CD8-positive, alpha-beta memory T cell (primary cell): Measurements from ENCODE around the gene FAM20A. TPM values are rescaled to one million over a fixed set of nuclear protein-coding genes. Genes with fewer than 3 reads are reported as not detected.
A peak's percentile ranks its signal among the peaks of the same experiment; 100 is the strongest.
"Not testable (repeated sequence)": the region's sequence is repeated elsewhere in the genome, so short reads cannot be mapped to it uniquely, and the experiment has no call there.

Experiments used
- CTCF ChIA-PET: fragments of 350-600 bp; sonication (Branson Sonifier 250); formaldehyde crosslinking; loops from one replicate; lab custom pipeline; 2021; ENCODE audit warnings: antibody characterized with exemption; lab: Charles Lee
- POLR2A ChIA-PET: fragments of 350-600 bp; sonication (Branson Sonifier 250); formaldehyde crosslinking; loops from one replicate; lab custom pipeline; 2021; ENCODE audit warnings: antibody characterized with exemption; lab: Charles Lee
- DNase-seq, 5 donors: peaks; one replicate each; pipeline versions ENCODE4 v3.0.0 to v3.0.0-alpha.2; 2020 to 2022; ENCODE audit warnings: mixed read lengths in 1 of 5
- H3K27ac ChIP-seq: one replicate; pipeline ENCODE4 v1.7.0; 2013; ENCODE audit warnings: low read depth, mild to moderate bottlenecking, low read length, moderate library complexity
- H3K27me3 ChIP-seq: 2 replicates; pipeline ENCODE4 v1.7.0; 2013; ENCODE audit warnings: low read length, mild to moderate bottlenecking; ENCODE audit not compliant: insufficient read depth, poor library complexity, severe bottlenecking
- H3K36me3 ChIP-seq: 2 replicates; pipeline ENCODE4 v1.7.0; 2013; ENCODE audit warnings: mild to moderate bottlenecking, low read length, moderate library complexity; ENCODE audit not compliant: insufficient read depth
- H3K4me1 ChIP-seq: 2 replicates; pipeline ENCODE4 v1.7.0; 2013; ENCODE audit warnings: mild to moderate bottlenecking, low read length, moderate library complexity; ENCODE audit not compliant: insufficient read depth
- H3K4me3 ChIP-seq: 2 replicates; pipeline ENCODE4 v1.7.0; 2013; ENCODE audit warnings: mild to moderate bottlenecking, low read length
- H3K9me3 ChIP-seq: 2 replicates; pipeline ENCODE4 v1.7.0; 2013; ENCODE audit warnings: mild to moderate bottlenecking, low read length
- H3K27ac Mint-ChIP-seq, 8 donors: one replicate each; pipeline ENCODE4 v1.8.0; 2020 to 2021; ENCODE audit warnings: mixed read lengths in 8 of 8, mild to moderate bottlenecking in 6 of 8, inconsistent platforms in 3 of 8, moderate library complexity in 3 of 8
- H3K27me3 Mint-ChIP-seq, 2 donors: one replicate each; pipeline ENCODE4 v1.8.0; 2020 to 2021; ENCODE audit warnings: mixed read lengths in 2 of 2, mild to moderate bottlenecking in 1 of 2, moderate library complexity in 1 of 2
- H3K36me3 Mint-ChIP-seq, 3 donors: one replicate each; pipeline ENCODE4 v1.8.0; 2020 to 2021; ENCODE audit warnings: mixed read lengths in 3 of 3, inconsistent platforms in 1 of 3, mild to moderate bottlenecking in 1 of 3
- H3K4me1 Mint-ChIP-seq, 3 donors: one replicate each; pipeline ENCODE4 v1.8.0; 2020 to 2021; ENCODE audit warnings: mixed read lengths in 3 of 3, inconsistent platforms in 1 of 3, mild to moderate bottlenecking in 1 of 3
- H3K4me3 Mint-ChIP-seq, 7 donors: one replicate each; pipeline ENCODE4 v1.8.0; 2020 to 2021; ENCODE audit warnings: mixed read lengths in 7 of 7, mild to moderate bottlenecking in 6 of 7, moderate library complexity in 4 of 7, inconsistent platforms in 2 of 7
- H3K9me3 Mint-ChIP-seq, 5 donors: one replicate each; pipeline ENCODE4 v1.8.0; 2020 to 2022; ENCODE audit warnings: mixed read lengths in 5 of 5, mild to moderate bottlenecking in 3 of 5, moderate library complexity in 2 of 5, inconsistent platforms in 1 of 5
- polyA plus RNA-seq: library from polyadenylated mRNA; unstranded; fragments of 300-500 nt; fragmentation: Illumina TruSeq; gene quantifications from one replicate; pipeline ENCODE4 v1.2.3, GENCODE V29; 2021
- total RNA-seq, 2 experiments: library from RNA; stranded (reverse); gene quantifications; one replicate each; pipeline ENCODE4 v1.2.3, GENCODE V29; 2021

FAM20A gene
- total and polyA plus RNA-seq, 3 experiments from 2014 or later: 0.07 TPM; not detected in 2

GRCh38 chr17:68497885-68498319, 103.3 kb downstream of the FAM20A start:
- H3K36me3 ChIP-seq: no peaks in the 10 kb centered on the region
- no peak for DNase-seq
- peaks cover 12% of the 10 kb centered on the region for H3K4me1 ChIP-seq
- peaks cover 3% of the 10 kb centered on the region for H3K27me3 ChIP-seq
- ChIA-PET POLR2A (interaction anchor here (0.6 kb wide), 1 partner anchor 1101 kb away, joined by 8 read pairs; no protein-coding TSS in a partner anchor), CTCF (interaction anchor here (0.7 to 1.2 kb wide), 3 partner anchors 10 to 438 kb away, joined by 3 read pairs; no protein-coding TSS in a partner anchor)
- H3K27ac ChIP-seq: no peak overlapping the region
- H3K27me3 Mint-ChIP-seq: peaks cover 5 to 10% of the 10 kb centered on the region in 2 donors
- no peaks in the 10 kb centered on the region for H3K9me3 Mint-ChIP-seq
- no peaks in the 10 kb centered on the region for H3K9me3 ChIP-seq
- peak overlapping the region in 6 of 7 donors; percentile 2 to 63 (median 40) for H3K4me3 Mint-ChIP-seq
- H3K27ac Mint-ChIP-seq: peak overlapping the region in 2 of 8 donors; percentile 22 to 58
- H3K4me1 Mint-ChIP-seq: peaks cover 10 to 17% (median 16%) of the 10 kb centered on the region in 3 donors
- H3K36me3 Mint-ChIP-seq: no peaks in the 10 kb centered on the region
- H3K4me3 ChIP-seq: no peak overlapping the region

- no peak for DNase-seq
- ChIA-PET POLR2A (no interaction called here), CTCF (no interaction called here)
- Histone ChIP-seq H3K27me3 (no peaks in the 10 kb centered on the region), H3K4me1 (peaks cover 12% of the 10 kb centered on the region), H3K36me3 (no peaks in the 10 kb centered on the region), H3K4me3 (no peak overlapping the region), H3K27ac (no peak overlapping the region), H3K9me3 (no peaks in the 10 kb centered on the region)
- no peaks in the 10 kb centered on the region for H3K36me3 Mint-ChIP-seq
- no peaks in the 10 kb centered on the region for H3K9me3 Mint-ChIP-seq
- peaks cover 0 to 2% of the 10 kb centered on the region in 2 donors for H3K27me3 Mint-ChIP-seq
- H3K27ac Mint-ChIP-seq: peak overlapping the region in 3 of 8 donors; percentile 7 to 80 (median 51)
- H3K4me1 Mint-ChIP-seq: peaks cover 10 to 17% (median 16%) of the 10 kb centered on the region in 3 donors
- no peak overlapping the region for H3K4me3 Mint-ChIP-seq
Measured at GRCh38 chr17:68495081-68495480, 106.1 kb downstream of the FAM20A start.

- H3K4me3 ChIP-seq, H3K27ac Mint-ChIP-seq, H3K9me3 Mint-ChIP-seq, H3K9me3 ChIP-seq, H3K27me3 Mint-ChIP-seq, H3K36me3 ChIP-seq, H3K27ac ChIP-seq, H3K4me3 Mint-ChIP-seq, H3K27me3 ChIP-seq, POLR2A ChIA-PET, CTCF ChIA-PET, DNase-seq, H3K36me3 Mint-ChIP-seq: not testable (repeated sequence)
- peaks cover 10 to 13% (median 10%) of the 10 kb centered on the region in 3 donors for H3K4me1 Mint-ChIP-seq
- H3K4me1 ChIP-seq: peaks cover 12% of the 10 kb centered on the region
Measured at GRCh38 chr17:68492394-68493054, 108.6 kb downstream of the FAM20A start.

- H3K9me3 ChIP-seq: no peaks in the 10 kb centered on the region
- POLR2A ChIA-PET: no interaction called here
- H3K27ac Mint-ChIP-seq: peak overlapping the region in 1 of 8 donors; percentile 17
- H3K27me3 Mint-ChIP-seq: peaks cover 0 to 1% of the 10 kb centered on the region in 2 donors
- H3K9me3 Mint-ChIP-seq: no peaks in the 10 kb centered on the region
- H3K27ac ChIP-seq: no peak overlapping the region
- H3K4me3 ChIP-seq: no peak overlapping the region
- H3K36me3 ChIP-seq: no peaks in the 10 kb centered on the region
- peaks cover 15% of the 10 kb centered on the region for H3K4me1 ChIP-seq
- no peak overlapping the region for H3K4me3 Mint-ChIP-seq
- DNase-seq: no peak
- H3K27me3 ChIP-seq: no peaks in the 10 kb centered on the region
- peaks cover 12 to 17% (median 13%) of the 10 kb centered on the region in 3 donors for H3K4me1 Mint-ChIP-seq
- H3K36me3 Mint-ChIP-seq: no peaks in the 10 kb centered on the region
- CTCF ChIA-PET: no interaction called here
Measured at GRCh38 chr17:68491381-68492231, 109.6 kb downstream of the FAM20A start.

GRCh38 chr17:68489919-68490318, 111.2 kb downstream of the FAM20A start:
- ChIA-PET CTCF (no interaction called here), POLR2A (no interaction called here)
- Histone ChIP-seq H3K27ac (no peak overlapping the region), H3K4me1 (peaks cover 15% of the 10 kb centered on the region), H3K27me3 (no peaks in the 10 kb centered on the region), H3K9me3 (no peaks in the 10 kb centered on the region), H3K36me3 (no peaks in the 10 kb centered on the region), H3K4me3 (no peak overlapping the region)
- Mint-ChIP-seq H3K4me1 (peaks cover 12 to 17% (median 13%) of the 10 kb centered on the region in 3 donors), H3K36me3 (no peaks in the 10 kb centered on the region), H3K27ac (no peak overlapping the region), H3K4me3 (no peak overlapping the region), H3K9me3 (no peaks in the 10 kb centered on the region), H3K27me3 (peaks cover 5 to 14% of the 10 kb centered on the region in 2 donors)
- DNase-seq: no peak

Other genes with a start within 250 kb of the FAM20A start
- 10 to 100 TPM in 1 of 2 experiments, 1 to 10 TPM in 1; 9.8 to 10.3 TPM for gene WIPI1, start 143.9 kb downstream of the FAM20A start, total RNA-seq
- gene WIPI1, start 143.9 kb downstream of the FAM20A start, polyA plus RNA-seq: 8.2 TPM
- 100 to 1,000 TPM; 197 to 203 TPM for gene PRKAR1A, start 88.9 kb downstream of the FAM20A start, total RNA-seq
- gene PRKAR1A, start 88.9 kb downstream of the FAM20A start, polyA plus RNA-seq: 191 TPM